Liver (tissue), 9 donors: Measurements from ENCODE around the gene SNCAIP. TPM values are rescaled to one million over a fixed set of nuclear protein-coding genes. Genes with fewer than 3 reads are reported as not detected.

ENCODE experiments used
- DNase-seq: peaks from one replicate; pipeline ENCODE4 v3.0.0-alpha.2; 2017; ENCODE audit warnings: low spot score
- H3K27ac ChIP-seq, 2 donors: one replicate each; pipeline ENCODE4 v1.7.0; 2013; ENCODE audit warnings: inconsistent platforms in 2 of 2, low read length in 2 of 2, control low read depth in 1 of 2, low read depth in 1 of 2, mild to moderate bottlenecking in 1 of 2
- H3K27me3 ChIP-seq, 4 donors: one replicate each; pipeline versions ENCODE4 v1.6.1 to v1.7.0; 2013; ENCODE audit warnings: low read length in 3 of 4, inconsistent platforms in 1 of 4, mild to moderate bottlenecking in 1 of 4, moderate library complexity in 1 of 4; ENCODE audit not compliant: control insufficient read depth in 4 of 4, insufficient read depth in 4 of 4
- H3K36me3 ChIP-seq, 4 donors: one replicate each; pipeline versions ENCODE4 v1.6.1 to v1.7.0; 2013; ENCODE audit warnings: low read length in 3 of 4, mild to moderate bottlenecking in 3 of 4, low read depth in 1 of 4, moderate library complexity in 1 of 4; ENCODE audit not compliant: control insufficient read depth in 4 of 4, insufficient read depth in 3 of 4
- H3K4me1 ChIP-seq, 4 donors: one replicate each; pipeline versions ENCODE4 v1.6.1 to v1.7.0; 2013; ENCODE audit warnings: low read length in 3 of 4, mild to moderate bottlenecking in 3 of 4, moderate library complexity in 1 of 4; ENCODE audit not compliant: control insufficient read depth in 4 of 4, insufficient read depth in 4 of 4
- H3K4me3 ChIP-seq, 3 donors: one replicate each; pipeline versions ENCODE4 v1.6.1 to v1.7.0; 2013; ENCODE audit warnings: low read length in 3 of 3, control low read depth in 1 of 3, low read depth in 1 of 3, mild to moderate bottlenecking in 1 of 3
- H3K9ac ChIP-seq, 2 donors: one replicate each; pipeline ENCODE4 v1.7.0; 2013; ENCODE audit warnings: low read length in 2 of 2, mild to moderate bottlenecking in 2 of 2, moderate library complexity in 2 of 2, control low read depth in 1 of 2, low read depth in 1 of 2
- H3K9me3 ChIP-seq, 4 donors: one replicate each; pipeline versions ENCODE4 v1.6.1 to v1.7.0; 2013; ENCODE audit warnings: low read length in 3 of 4; ENCODE audit not compliant: control insufficient read depth in 4 of 4
- ATF3 ChIP-seq: IDR thresholded peaks from 2 replicates; pipeline ENCODE4 v1.6.1; 2016; ENCODE audit warnings: antibody characterized with exemption
- EGR1 ChIP-seq, 2 donors: IDR thresholded peaks; 2 replicates each; pipeline ENCODE4 v1.6.1; 2016 to 2018; ENCODE audit warnings: antibody characterized with exemption in 2 of 2, low read depth in 2 of 2
- FOXA1 ChIP-seq: IDR thresholded peaks from 2 replicates; pipeline ENCODE4 v1.6.1; 2016; ENCODE audit warnings: antibody characterized with exemption
- FOXA2 ChIP-seq: IDR thresholded peaks from 2 replicates; pipeline ENCODE4 v1.6.1; 2016; ENCODE audit warnings: antibody characterized with exemption
- GABPA ChIP-seq, 2 donors: IDR thresholded peaks in 1 of 2; conservative IDR thresholded peaks in 1 of 2; 2 replicates each; pipeline ENCODE4 v1.6.1; 2016; ENCODE audit warnings: antibody characterized with exemption in 2 of 2, mild to moderate bottlenecking in 1 of 2, moderate library complexity in 1 of 2
- HNF4A ChIP-seq, 2 donors: conservative IDR thresholded peaks; 2 replicates each; pipeline ENCODE4 v1.6.1; 2016; ENCODE audit warnings: antibody characterized with exemption in 2 of 2, mild to moderate bottlenecking in 2 of 2
- HNF4G ChIP-seq: IDR thresholded peaks from 2 replicates; pipeline ENCODE4 v1.6.1; 2016; ENCODE audit warnings: antibody characterized with exemption
- JUND ChIP-seq, 2 donors: IDR thresholded peaks; 2 replicates each; pipeline ENCODE4 v1.6.1; 2016; ENCODE audit warnings: antibody characterized with exemption in 2 of 2
- MAX ChIP-seq: IDR thresholded peaks from 2 replicates; pipeline ENCODE4 v1.6.1; 2016; ENCODE audit warnings: antibody characterized with exemption
- NR2F2 ChIP-seq: IDR thresholded peaks from 2 replicates; pipeline ENCODE4 v1.6.1; 2016; ENCODE audit warnings: antibody characterized with exemption
- RAD21 ChIP-seq, 2 donors: IDR thresholded peaks; 2 replicates each; pipeline ENCODE4 v1.6.1; 2016; ENCODE audit warnings: antibody characterized with exemption in 2 of 2, mild to moderate bottlenecking in 2 of 2
- REST ChIP-seq: IDR thresholded peaks from 2 replicates; pipeline ENCODE4 v1.6.1; 2016; ENCODE audit warnings: antibody characterized with exemption, mild to moderate bottlenecking
- RXRA ChIP-seq, 2 donors: IDR thresholded peaks; 2 replicates each; pipeline ENCODE4 v1.6.1; 2017 to 2018; ENCODE audit warnings: antibody characterized with exemption in 2 of 2, mild to moderate bottlenecking in 1 of 2
- SP1 ChIP-seq: IDR thresholded peaks from 2 replicates; pipeline ENCODE4 v1.6.1; 2018; ENCODE audit warnings: antibody characterized with exemption, mild to moderate bottlenecking
- YY1 ChIP-seq: IDR thresholded peaks from 2 replicates; pipeline ENCODE4 v1.6.1; 2016; ENCODE audit warnings: antibody characterized with exemption, mild to moderate bottlenecking
- WGBS: extraction: QIAGEN DNeasy Blood & Tissue Kit; methylation state at CpG from one replicate; pipeline ENCODE4 v1.1.7; 2013; 5-methylcytosine and 5-hydroxymethylcytosine counted together
- polyA plus RNA-seq, 2 donors: library from polyadenylated mRNA; stranded (reverse) in 1 of 2; unstranded in 1 of 2; fragments of 200-250 nt in 1 of 2; fragments of >200 nt in 1 of 2; fragmentation: Nextera tagmentation in 1 of 2; extraction: Ambion mirVana in 1 of 2; gene quantifications; one replicate each; pipeline versions ENCODE4 v1.2.1 to v1.2.3, GENCODE V29; 2013 to 2015
- total RNA-seq, 2 donors: library from RNA; depleted of rRNA; stranded (reverse); fragments of >200 nt; gene quantifications; one replicate each; pipeline ENCODE4 v1.2.3, GENCODE V29; 2014
- TF ChIP-seq, protein P1 (sequence below): IDR thresholded peaks from 2 replicates; pipeline ENCODE4 v1.6.1; 2016; ENCODE audit warnings: antibody characterized with exemption
- donor health status: healthy.
- donor health status: healthy.
- donor health status: healthy.
- donor health status: healthy.
- donor health status: healthy.

SNCAIP gene
- total and polyA plus RNA-seq, 4 donors, result 0.17 to 2.1 (median 0.74) TPM

DNA sequence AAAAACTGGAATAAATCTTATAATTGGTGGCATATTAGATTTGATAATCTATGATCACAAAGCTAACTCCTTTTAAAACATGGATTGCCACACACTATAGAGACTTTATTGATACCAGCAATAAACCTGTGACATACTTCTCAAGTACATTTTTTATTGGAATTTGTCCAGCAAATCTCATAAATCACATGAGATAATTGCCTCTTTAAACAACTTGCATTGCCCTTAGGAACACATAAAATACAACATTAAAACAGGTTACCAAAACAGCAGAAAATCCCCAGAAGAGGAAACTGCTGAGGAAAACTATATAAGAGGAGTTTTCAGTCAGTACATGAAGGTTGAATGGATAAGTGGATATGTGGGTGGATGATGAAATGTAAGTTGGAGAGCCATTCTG, 124.6 kb downstream of the SNCAIP start:
- Histone ChIP-seq H3K36me3 (no peaks in the 10 kb centered on the region), H3K9ac (no peak overlapping the region), H3K27me3 (no peaks in the 10 kb centered on the region), H3K4me1 (peaks cover 0 to 3% (median 0%) of the 10 kb centered on the region in 4 donors), H3K4me3 (no peak overlapping the region), H3K9me3 (no peaks in the 10 kb centered on the region), H3K27ac (no peak overlapping the region)
- no peak for DNase-seq
- TF ChIP-seq NR2F2 (no peak), HNF4A (conservative IDR thresholded peaks at IDR 0.05) (no peak), MAX (no peak), RXRA (IDR thresholded peaks at IDR 0.05) (no peak)

GRCh38 chr5:122439645-122440044, 127.6 kb downstream of the SNCAIP start:
- H3K4me3 ChIP-seq, result no peak overlapping the region
- no peak overlapping the region for H3K9ac ChIP-seq
- no peaks in the 10 kb centered on the region for H3K27me3 ChIP-seq
- peaks cover 0 to 3% (median 0%) of the 10 kb centered on the region in 4 donors for H3K4me1 ChIP-seq
- no peak overlapping the region for H3K27ac ChIP-seq
- no peak for TF ChIP-seq RAD21 (IDR thresholded peaks at IDR 0.05)
- TF ChIP-seq NR2F2, result no peak
- no peak for TF ChIP-seq RXRA (IDR thresholded peaks at IDR 0.05)
- TF ChIP-seq ATF3, result no peak
- no peak for TF ChIP-seq JUND (IDR thresholded peaks at IDR 0.05)
- TF ChIP-seq HNF4G, result no peak
- no peak for TF ChIP-seq REST
- no peak for TF ChIP-seq EGR1 (IDR thresholded peaks at IDR 0.05; ENCODE audit: low read depth in 2 of 2)
- TF ChIP-seq GABPA (IDR thresholded peaks at IDR 0.05 in 1 of 2, conservative IDR thresholded peaks at IDR 0.05 in 1 of 2), result no peak
- TF ChIP-seq FOXA1, result no peak
- TF ChIP-seq FOXA2, result no peak
- TF ChIP-seq, protein P1, sequence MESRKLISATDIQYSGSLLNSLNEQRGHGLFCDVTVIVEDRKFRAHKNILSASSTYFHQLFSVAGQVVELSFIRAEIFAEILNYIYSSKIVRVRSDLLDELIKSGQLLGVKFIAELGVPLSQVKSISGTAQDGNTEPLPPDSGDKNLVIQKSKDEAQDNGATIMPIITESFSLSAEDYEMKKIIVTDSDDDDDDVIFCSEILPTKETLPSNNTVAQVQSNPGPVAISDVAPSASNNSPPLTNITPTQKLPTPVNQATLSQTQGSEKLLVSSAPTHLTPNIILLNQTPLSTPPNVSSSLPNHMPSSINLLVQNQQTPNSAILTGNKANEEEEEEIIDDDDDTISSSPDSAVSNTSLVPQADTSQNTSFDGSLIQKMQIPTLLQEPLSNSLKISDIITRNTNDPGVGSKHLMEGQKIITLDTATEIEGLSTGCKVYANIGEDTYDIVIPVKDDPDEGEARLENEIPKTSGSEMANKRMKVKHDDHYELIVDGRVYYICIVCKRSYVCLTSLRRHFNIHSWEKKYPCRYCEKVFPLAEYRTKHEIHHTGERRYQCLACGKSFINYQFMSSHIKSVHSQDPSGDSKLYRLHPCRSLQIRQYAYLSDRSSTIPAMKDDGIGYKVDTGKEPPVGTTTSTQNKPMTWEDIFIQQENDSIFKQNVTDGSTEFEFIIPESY, result no peak
- TF ChIP-seq SP1, result no peak
- no peak for TF ChIP-seq YY1
- no peaks in the 10 kb centered on the region for H3K36me3 ChIP-seq
- no peaks in the 10 kb centered on the region for H3K9me3 ChIP-seq
- no peak for DNase-seq
- WGBS, result 98% methylated on average over 1 of the region's 1 CpG
